IMR-90 (cell line): ENCODE measurements around the gene TMEM54. TPM values are rescaled to one million over a fixed set of nuclear protein-coding genes. Genes with fewer than 3 reads are reported as not detected.

Source experiments
- ATAC-seq: fragments of 200-7000 bp; cut with Tn5 transposase; 2 replicates; pipeline ENCODE4 v1.9.1; 2020; ENCODE audit warnings: low read depth, mild to moderate bottlenecking, moderate library complexity
- BruUV-seq: library from RNA; stranded (reverse); fragments of 400-500 nt; replicated peaks from 2 replicates; lab custom pipeline; 2021; lab: Mats Ljungman, UMichigan
- CTCF ChIA-PET: fragments of 300-600 bp; formaldehyde crosslinking; extraction: SDS; loops from one replicate; lab custom pipeline; 2021; ENCODE audit warnings: antibody characterized with exemption; lab: Yijun Ruan, JAX
- POLR2A ChIA-PET: fragments of 300-600 bp; sonication (Branson Sonifier 250); formaldehyde crosslinking; loops from one replicate; lab custom pipeline; 2022; ENCODE audit warnings: antibody characterized with exemption; ENCODE audit not compliant: unreplicated experiment; lab: Charles Lee
- DNase-seq: peaks from one replicate; pipeline ENCODE4 v3.0.0; 2013
- H2AFZ ChIP-seq: replicated peaks from 2 replicates; pipeline ENCODE3; 2013; ENCODE audit warnings: low read length, mild to moderate bottlenecking; ENCODE audit not compliant: poor library complexity
- H2AK5ac ChIP-seq: 2 replicates; pipeline ENCODE4 v1.6.1; 2013; ENCODE audit warnings: low read depth, low read length, inconsistent platforms
- H2AK9ac ChIP-seq: replicated peaks from 2 replicates; pipeline ENCODE3; 2013; ENCODE audit warnings: mild to moderate bottlenecking, low read depth, low read length, moderate library complexity; ENCODE audit not compliant: poor library complexity
- H2BK120ac ChIP-seq: 2 replicates; pipeline ENCODE4 v1.6.1; 2013; ENCODE audit warnings: low read depth, low read length, inconsistent platforms
- H2BK15ac ChIP-seq: 3 replicates; pipeline ENCODE4 v1.6.1; 2013; ENCODE audit warnings: low read depth, low read length, inconsistent platforms
- H2BK20ac ChIP-seq: 2 replicates; pipeline ENCODE4 v1.6.1; 2013; ENCODE audit warnings: low read depth, mild to moderate bottlenecking, inconsistent platforms, low read length, moderate library complexity
- H2BK5ac ChIP-seq: 2 replicates; pipeline ENCODE4 v1.6.1; 2013; ENCODE audit warnings: mild to moderate bottlenecking, low read depth, low read length, inconsistent platforms; ENCODE audit not compliant: poor library complexity, severe bottlenecking
- H3K14ac ChIP-seq: replicated peaks from 2 replicates; pipeline ENCODE4 v1.6.1; 2013; ENCODE audit warnings: low read depth, low read length, inconsistent platforms
- H3K18ac ChIP-seq: 2 replicates; pipeline ENCODE4 v1.6.1; 2013; ENCODE audit warnings: low read depth, low read length, control low read depth
- H3K23ac ChIP-seq: 2 replicates; pipeline ENCODE4 v1.6.1; 2013; ENCODE audit warnings: low read depth, low read length, inconsistent platforms
- H3K27ac ChIP-seq: 2 replicates; pipeline ENCODE4 v1.5.1; 2013; ENCODE audit warnings: mild to moderate bottlenecking, control low read depth, low read length; ENCODE audit not compliant: insufficient read depth
- H3K27me3 ChIP-seq: 2 replicates; pipeline ENCODE4 v1.6.1; 2013; ENCODE audit warnings: low read length; ENCODE audit not compliant: control insufficient read depth, insufficient read depth
- H3K36me3 ChIP-seq: 2 replicates; pipeline ENCODE4 v1.6.1; 2013; ENCODE audit warnings: low read length, mixed read lengths; ENCODE audit not compliant: control insufficient read depth, insufficient read depth
- H3K4ac ChIP-seq: 2 replicates; pipeline ENCODE4 v1.6.1; 2013; ENCODE audit warnings: low read depth, low read length, inconsistent platforms
- H3K4me1 ChIP-seq: 2 replicates; pipeline ENCODE4 v1.6.1; 2013; ENCODE audit warnings: low read length, mixed read lengths; ENCODE audit not compliant: control insufficient read depth, insufficient read depth
- H3K4me2 ChIP-seq: 2 replicates; pipeline ENCODE4 v1.6.1; 2013; ENCODE audit warnings: low read depth, mild to moderate bottlenecking, control low read depth, low read length, moderate library complexity
- H3K4me3 ChIP-seq: 2 replicates; pipeline ENCODE4 v1.5.1; 2013; ENCODE audit warnings: low read depth, mild to moderate bottlenecking, control low read depth, low read length, moderate library complexity; ENCODE audit not compliant: insufficient read depth
- H3K56ac ChIP-seq: 2 replicates; pipeline ENCODE4 v1.6.1; 2013; ENCODE audit warnings: low read length, inconsistent platforms; ENCODE audit not compliant: insufficient read depth; ENCODE audit errors: extremely low read depth
- H3K79me1 ChIP-seq, 2 experiments: 2 replicates each; pipeline ENCODE4 v1.6.1; 2013; ENCODE audit warnings: low read length in 2 of 2, inconsistent platforms in 1 of 2, low read depth in 1 of 2
- H3K9ac ChIP-seq: 2 replicates; pipeline ENCODE4 v1.6.1; 2013; ENCODE audit warnings: low read depth, low read length, control low read depth
- H3K9me1 ChIP-seq: 2 replicates; pipeline ENCODE4 v1.6.1; 2013; ENCODE audit warnings: low read length, inconsistent platforms; ENCODE audit not compliant: insufficient read depth
- H3K9me3 ChIP-seq: 2 replicates; pipeline ENCODE4 v1.6.1; 2013; ENCODE audit warnings: low read length; ENCODE audit not compliant: control insufficient read depth, insufficient read depth
- H4K20me1 ChIP-seq: 2 replicates; pipeline ENCODE4 v1.6.1; 2013; ENCODE audit warnings: low read length, inconsistent platforms; ENCODE audit not compliant: insufficient read depth
- H4K5ac ChIP-seq: 2 replicates; pipeline ENCODE4 v1.6.1; 2013; ENCODE audit warnings: mild to moderate bottlenecking, low read depth, low read length, control low read depth
- H4K8ac ChIP-seq, 2 experiments: 2 replicates each; pipeline ENCODE4 v1.6.1; 2013; ENCODE audit warnings: low read depth in 2 of 2, low read length in 2 of 2, control low read depth in 1 of 2, inconsistent platforms in 1 of 2
- H4K91ac ChIP-seq: 2 replicates; pipeline ENCODE4 v1.6.1; 2013; ENCODE audit warnings: low read depth, low read length, inconsistent platforms; ENCODE audit not compliant: insufficient read depth
- BHLHE40 ChIP-seq: fragments of 150-350 bp; IDR thresholded peaks from 2 replicates; pipeline ENCODE4 v1.6.1; 2016; ENCODE audit warnings: mild to moderate bottlenecking, low read depth, low read length
- MAZ ChIP-seq: IDR thresholded peaks from 2 replicates; pipeline ENCODE4 v1.6.1; 2012; ENCODE audit warnings: low read depth, mild to moderate bottlenecking, low read length, improper control_type of control experiment, moderate library complexity, borderline replicate concordance
- NFE2L2 ChIP-seq: fragments of 150-350 bp; IDR thresholded peaks from 2 replicates; pipeline ENCODE4 v1.6.1; 2016; ENCODE audit warnings: low read depth, mild to moderate bottlenecking, low read length
- POLR2A ChIP-seq: IDR thresholded peaks from 2 replicates; pipeline ENCODE4 v1.6.1; 2012; ENCODE audit warnings: mild to moderate bottlenecking, low read depth, low read length
- RAD21 ChIP-seq: IDR thresholded peaks from 2 replicates; pipeline ENCODE4 v1.6.1; 2012; ENCODE audit warnings: low read length, improper control_type of control experiment
- RCOR1 ChIP-seq: IDR thresholded peaks from 2 replicates; pipeline ENCODE4 v1.6.1; 2012; ENCODE audit warnings: mild to moderate bottlenecking, low read length, improper control_type of control experiment; ENCODE audit not compliant: insufficient replicate concordance
- SMC3 ChIP-seq: fragments of 150-350 bp; IDR thresholded peaks from 2 replicates; pipeline ENCODE4 v1.6.1; 2016; ENCODE audit warnings: low read depth, mild to moderate bottlenecking, antibody characterized with exemption, low read length, moderate library complexity
- WGBS, 2 experiments: methylation state at CpG; one replicate each; pipeline versions ENCODE4 v1.1.5 to v1.1.7; 2013; ENCODE audit warnings: missing lambda C conversion rate in 2 of 2; ENCODE audit not compliant: insufficient read length in 1 of 2; ENCODE audit errors: extremely low coverage in 2 of 2; 5-methylcytosine and 5-hydroxymethylcytosine counted together
- dilution Hi-C: fragments of 300-500 bp; cut with HindIII; formaldehyde crosslinking; loops from one replicate; pipeline ENCODE4 v1.14.3; 2018; ENCODE audit warnings: low sequenced_read_pairs; ENCODE audit not compliant: unreplicated experiment
- in situ Hi-C: fragments of 300-500 bp; cut with MboI; formaldehyde crosslinking; loops from 3 replicates; pipeline ENCODE4 v1.14.3; 2019; ENCODE audit warnings: low sequenced_read_pairs, inconsistent platforms, mixed read lengths
- intact Hi-C: fragments of 100-400 bp; cut with micrococcal nuclease; formaldehyde crosslinking; loops from 2 replicates; pipeline ENCODE4 v1.10.0; 2022
- polyA plus RNA-seq, 3 experiments: library from polyadenylated mRNA; depleted of rRNA; stranded (reverse); fragments of >200 nt; gene quantifications; 2 replicates each; pipeline ENCODE4 v1.2.3, GENCODE V29; 2012; ENCODE audit warnings: low replicate concordance in 1 of 3
- total RNA-seq: library from RNA; depleted of rRNA; stranded (reverse); fragments of >200 nt; gene quantifications from 2 replicates; pipeline ENCODE4 v1.2.3, GENCODE V29; 2012

Gene TMEM54
- total and polyA plus RNA-seq, 2 of the 4 experiments (the other 2 are of a cell fraction), result 25.5 to 75.2 TPM

DNA sequence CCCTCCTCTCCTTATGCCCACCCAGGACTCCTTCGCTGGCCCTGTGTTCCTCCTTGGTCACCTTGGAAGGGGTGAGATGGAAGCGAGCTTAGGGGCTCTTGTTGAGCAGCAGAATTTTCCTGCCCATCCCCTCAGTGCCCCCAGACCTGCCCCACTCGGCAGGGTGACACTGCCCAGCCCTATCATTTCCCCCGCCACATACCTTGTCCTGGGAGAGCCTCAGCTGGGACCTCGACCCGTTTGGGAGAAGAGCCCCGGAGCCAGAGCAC, 29.1 kb downstream of the TMEM54 start:
- Histone ChIP-seq H3K4ac (no peak overlapping the region), H3K27ac (no peak overlapping the region), H4K91ac (no peak overlapping the region), H3K18ac (no peak overlapping the region), H3K4me2 (no peak overlapping the region), H3K9me3 (no peaks in the 10 kb centered on the region), H4K20me1 (peaks cover 12% of the 10 kb centered on the region), H3K9me1 (no peaks in the 10 kb centered on the region), H2BK20ac (no peak overlapping the region), H3K4me1 (peaks cover 4% of the 10 kb centered on the region; the same call in 1 of the 2 replicates), H4K5ac (no peak overlapping the region), H3K23ac (peak overlapping the region; percentile 78; the same call in 1 of the 2 replicates), H3K4me3 (no peak overlapping the region), H3K9ac (no peak overlapping the region), H3K36me3 (peaks cover 1% of the 10 kb centered on the region; the same call in 1 of the 2 replicates), H2BK5ac (no peak overlapping the region), H2BK120ac (no peak overlapping the region), H3K56ac (no peak overlapping the region), H2BK15ac (no peak overlapping the region), H3K14ac (no peak overlapping the region), H3K79me1 (no peaks in the 10 kb centered on the region), H4K8ac (no peak overlapping the region), H2AFZ (no peak overlapping the region), H2AK9ac (no peak overlapping the region), H3K27me3 (peaks cover 15% of the 10 kb centered on the region), H2AK5ac (no peak overlapping the region)
- TF ChIP-seq RCOR1, result no peak
- no peak for TF ChIP-seq RAD21
- no peak for TF ChIP-seq NFE2L2
- TF ChIP-seq SMC3, result no peak
- TF ChIP-seq BHLHE40, result no peak
- no peak for TF ChIP-seq MAZ
- no peak for TF ChIP-seq POLR2A
- no TSS peak for BruUV-seq
- in situ Hi-C loops, result no loop called here
- dilution Hi-C loops, result no loop called here
- CTCF ChIA-PET, result interaction anchor here (1.4 kb wide), 1 partner anchor 160 kb away, joined by 4 read pairs; no protein-coding TSS in a partner anchor
- no peak for DNase-seq
- intact Hi-C loops, result loop anchor here (1.0 to 2.0 kb wide), 4 partner anchors 160 to 471 kb away; no protein-coding TSS in a partner anchor
- WGBS, 2 experiments, result 45% methylated on average over 5 of the region's 7 CpGs; no CpG with 5 or more reads in 1 of the 2 experiments
- ATAC-seq, result no peak
- POLR2A ChIA-PET, result no interaction called here
